Osteoblast (primary cell): ENCODE results near the gene SSR1. TPM values are rescaled to one million over a fixed set of nuclear protein-coding genes. Genes with fewer than 3 reads are reported as not detected.

Source experiments
- DNase-seq: peaks from one replicate; pipeline ENCODE4 v3.0.0; 2011; ENCODE audit warnings: low spot score, mixed read lengths; ENCODE audit not compliant: insufficient read length; ENCODE audit errors: missing footprints
- H2AFZ ChIP-seq: 2 replicates; pipeline ENCODE4 v1.6.0; 2011; ENCODE audit warnings: mild to moderate bottlenecking, low read length
- H3K27ac ChIP-seq: 2 replicates; pipeline ENCODE4 v1.5.1; 2011; ENCODE audit warnings: mild to moderate bottlenecking, low read depth, low read length, moderate library complexity
- H3K27me3 ChIP-seq: 2 replicates; pipeline ENCODE4 v1.6.0; 2012; ENCODE audit warnings: mild to moderate bottlenecking, control low read depth, inconsistent platforms, low read length, moderate library complexity; ENCODE audit not compliant: insufficient read depth
- H3K36me3 ChIP-seq: 2 replicates; pipeline ENCODE4 v1.5.1; 2011; ENCODE audit warnings: mild to moderate bottlenecking, low read length, control low read depth, moderate library complexity; ENCODE audit not compliant: insufficient read depth
- H3K4me1 ChIP-seq: 2 replicates; pipeline ENCODE4 v1.5.1; 2011; ENCODE audit warnings: mild to moderate bottlenecking, low read length, control low read depth, moderate library complexity; ENCODE audit not compliant: insufficient read depth
- H3K4me2 ChIP-seq: 2 replicates; pipeline ENCODE4 v1.6.0; 2011; ENCODE audit warnings: mild to moderate bottlenecking, low read length; ENCODE audit not compliant: insufficient read depth
- H3K4me3 ChIP-seq: fragments of 200-600 bp; sonication (generic); 3 replicates; pipeline ENCODE4 v1.5.1; 2012; ENCODE audit warnings: mild to moderate bottlenecking, low read length, inconsistent platforms; ENCODE audit not compliant: insufficient read depth
- H3K79me2 ChIP-seq: 2 replicates; pipeline ENCODE4 v1.6.0; 2012; ENCODE audit warnings: mild to moderate bottlenecking, low read length, control low read depth, inconsistent platforms; ENCODE audit not compliant: insufficient read depth
- H3K9me3 ChIP-seq: 2 replicates; pipeline ENCODE4 v1.5.1; 2011; ENCODE audit warnings: low read depth, low read length, control low read depth
- H4K20me1 ChIP-seq: 2 replicates; pipeline ENCODE4 v1.6.0; 2012; ENCODE audit warnings: mild to moderate bottlenecking, low read length, control low read depth; ENCODE audit not compliant: insufficient read depth
- CTCF ChIP-seq: IDR thresholded peaks from 2 replicates; pipeline ENCODE4 v1.5.1; 2011; ENCODE audit warnings: mild to moderate bottlenecking, low read depth, low read length, moderate library complexity; ENCODE audit errors: extremely low read depth
- total RNA-seq: library from RNA; depleted of rRNA; stranded (reverse); fragments of >200 nt; gene quantifications from 2 replicates; pipeline ENCODE4 v1.2.3, GENCODE V29; 2012

Gene SSR1
- total RNA-seq, 1 donor: 89.4 TPM

- no peaks in the 10 kb centered on the region for H3K36me3 ChIP-seq
- H3K4me1 ChIP-seq: no peaks in the 10 kb centered on the region
- no peak overlapping the region for H3K27ac ChIP-seq
- TF ChIP-seq CTCF: no peak
- H3K4me3 ChIP-seq: no peak overlapping the region
- no peaks in the 10 kb centered on the region for H3K27me3 ChIP-seq
- no peak overlapping the region for H2AFZ ChIP-seq
- no peak overlapping the region for H3K4me2 ChIP-seq
- DNase-seq: peak; percentile 66
- no peaks in the 10 kb centered on the region for H4K20me1 ChIP-seq
- H3K9me3 ChIP-seq: peaks cover 3% of the 10 kb centered on the region
- no peaks in the 10 kb centered on the region for H3K79me2 ChIP-seq
Measured at GRCh38 chr6:7257521-7258230, 55.3 kb downstream of the SSR1 start.

GRCh38 chr6:7256785-7257184 is 56.2 kb downstream of the SSR1 start:
- DNase-seq: peak; percentile 38
- H3K36me3 ChIP-seq: peaks cover 7% of the 10 kb centered on the region
- H3K4me3 ChIP-seq: no peak overlapping the region
- H2AFZ ChIP-seq: no peak overlapping the region
- H3K27me3 ChIP-seq: no peaks in the 10 kb centered on the region
- no peaks in the 10 kb centered on the region for H3K4me1 ChIP-seq
- no peak for TF ChIP-seq CTCF
- H3K9me3 ChIP-seq: peaks cover 3% of the 10 kb centered on the region
- no peaks in the 10 kb centered on the region for H3K79me2 ChIP-seq
- no peak overlapping the region for H3K4me2 ChIP-seq
- H4K20me1 ChIP-seq: no peaks in the 10 kb centered on the region
- no peak overlapping the region for H3K27ac ChIP-seq

- Histone ChIP-seq H3K4me1 (no peaks in the 10 kb centered on the region), H3K9me3 (peaks cover 3% of the 10 kb centered on the region), H4K20me1 (no peaks in the 10 kb centered on the region), H3K36me3 (peaks cover 14% of the 10 kb centered on the region), H3K27ac (no peak overlapping the region), H3K79me2 (no peaks in the 10 kb centered on the region), H3K4me2 (no peak overlapping the region), H2AFZ (no peak overlapping the region), H3K27me3 (no peaks in the 10 kb centered on the region), H3K4me3 (no peak overlapping the region)
- no peak for TF ChIP-seq CTCF
- DNase-seq: no peak
Measured at GRCh38 chr6:7255918-7256317, 57.1 kb downstream of the SSR1 start.

GRCh38 chr6:7254980-7255835 is 57.8 kb downstream of the SSR1 start:
- Histone ChIP-seq H3K36me3 (peaks cover 15% of the 10 kb centered on the region), H3K27me3 (no peaks in the 10 kb centered on the region), H4K20me1 (peaks cover 3% of the 10 kb centered on the region), H3K27ac (no peak overlapping the region), H3K79me2 (no peaks in the 10 kb centered on the region), H3K9me3 (peaks cover 3% of the 10 kb centered on the region), H3K4me2 (no peak overlapping the region), H3K4me3 (no peak overlapping the region), H3K4me1 (no peaks in the 10 kb centered on the region), H2AFZ (peak overlapping the region; percentile 59)
- no peak for DNase-seq
- peak; percentile 9 for TF ChIP-seq CTCF
